Neural progenitor cell (in vitro differentiated cells): ENCODE measurements around the gene MAPK9.

Experiments
- CTCF ChIP-seq: fragments of 200-600 bp; sonication (generic); IDR thresholded peaks from 2 replicates; pipeline ENCODE4 v1.5.1; 2017; ENCODE audit warnings: antibody characterized with exemption, mild to moderate bottlenecking
- EZH2phosphoT487 ChIP-seq: fragments of 200-600 bp; sonication (generic); IDR thresholded peaks from 2 replicates; pipeline ENCODE4 v1.6.1; 2017; ENCODE audit warnings: antibody characterized with exemption

- TF ChIP-seq CTCF: no peak
- TF ChIP-seq EZH2phosphoT487: no peak
These were observed 26.7 kb upstream of the MAPK9 start for GRCh38 chr5:180318456-180319089.
